GM12874 (cell line): Measurements from ENCODE around the gene PPP6R1.

Experiments
- CTCF ChIP-seq: IDR thresholded peaks from 2 replicates; pipeline ENCODE4 v1.5.1; 2011; ENCODE audit warnings: low read depth, mild to moderate bottlenecking, control low read depth, low read length, moderate library complexity; ENCODE audit not compliant: insufficient read depth

The PPP6R1 gene

GRCh38 chr19:55256562-55257460, 2.0 kb downstream of the PPP6R1 start:
- TF ChIP-seq CTCF = no peak

- no peak for TF ChIP-seq CTCF
Observed at GRCh38 chr19:55255618-55256423, 3.0 kb downstream of the PPP6R1 start.

- TF ChIP-seq CTCF = no peak
Observed at GRCh38 chr19:55254625-55254977, 4.2 kb downstream of the PPP6R1 start.

- TF ChIP-seq CTCF = no peak
Observed at GRCh38 chr19:55253842-55254624, 4.8 kb downstream of the PPP6R1 start.

GRCh38 chr19:55252760-55253663, 5.8 kb downstream of the PPP6R1 start:
- TF ChIP-seq CTCF = no peak

- no peak for TF ChIP-seq CTCF
Observed at GRCh38 chr19:55251341-55252081, 7.3 kb downstream of the PPP6R1 start.
